Tibial nerve (tissue), 4 donors: ENCODE results near the gene TP53INP2. TPM values are rescaled to one million over a fixed set of nuclear protein-coding genes. Genes with fewer than 3 reads are reported as not detected.

Experiments used
- DNase-seq, 2 donors: peaks; one replicate each; pipeline ENCODE4 v3.0.0-alpha.2; 2019; ENCODE audit warnings: low spot score in 2 of 2
- H3K27ac ChIP-seq, 4 donors: fragments of 200-600 bp; sonication (generic) in 3 of 4; one replicate each; pipeline ENCODE4 v1.5.1; 2017 to 2019; ENCODE audit warnings: mild to moderate bottlenecking in 1 of 4
- H3K27me3 ChIP-seq, 2 donors: fragments of 200-600 bp; sonication (generic) in 1 of 2; one replicate each; pipeline versions ENCODE4 v1.5.1 to v1.6.0; 2017 to 2019
- H3K36me3 ChIP-seq, 3 donors: fragments of 200-600 bp; sonication (generic); one replicate each; pipeline ENCODE4 v1.5.1; 2018 to 2019
- H3K4me1 ChIP-seq, 4 donors: fragments of 200-600 bp; sonication (generic) in 3 of 4; one replicate each; pipeline ENCODE4 v1.5.1; 2017 to 2019
- H3K4me3 ChIP-seq, 4 donors: fragments of 200-600 bp; sonication (generic) in 3 of 4; one replicate each; pipeline ENCODE4 v1.5.1; 2017 to 2019; ENCODE audit warnings: mild to moderate bottlenecking in 1 of 4, moderate library complexity in 1 of 4
- H3K9me3 ChIP-seq, 4 donors: fragments of 200-600 bp; sonication (generic) in 3 of 4; one replicate each; pipeline ENCODE4 v1.5.1; 2017 to 2019
- EP300 ChIP-seq, 2 donors: sonication (generic); formaldehyde crosslinking; IDR thresholded peaks; one replicate each; pipeline ENCODE4 v1.6.1; 2017; ENCODE audit warnings: antibody characterized with exemption in 2 of 2, mild to moderate bottlenecking in 1 of 2
- POLR2A ChIP-seq, 2 donors: fragments of 450-650 bp; IDR thresholded peaks; one replicate each; pipeline ENCODE4 v1.6.1; 2017; ENCODE audit warnings: antibody characterized with exemption in 2 of 2, mild to moderate bottlenecking in 2 of 2, moderate library complexity in 2 of 2
- WGBS, 2 donors: methylation state at CpG; one replicate each; pipeline ENCODE4 v1.1.5; 2018; 5-methylcytosine and 5-hydroxymethylcytosine counted together
- total RNA-seq, 4 donors: library from RNA; depleted of rRNA; stranded (reverse); fragments of >200 nt; gene quantifications; one replicate each; pipeline ENCODE4 v1.1.0, GENCODE V29; 2016
- TF ChIP-seq, protein P1 (sequence below), 5 experiments: fragments of 200-600 bp in 3 of 5; fragments of 450-650 bp in 2 of 5; sonication (generic) in 3 of 5; IDR thresholded peaks; one replicate each; pipeline ENCODE4 v1.5.1; 2016 to 2019; ENCODE audit warnings: antibody characterized with exemption in 5 of 5, mild to moderate bottlenecking in 3 of 5, moderate library complexity in 2 of 5

Gene TP53INP2
- total RNA-seq, 4 donors from 2014 or later = 11.9 to 19.5 (median 18.1) TPM

GRCh38 chr20:34746674-34747073 is 42.5 kb downstream of the TP53INP2 start:
- TF ChIP-seq, protein P1, sequence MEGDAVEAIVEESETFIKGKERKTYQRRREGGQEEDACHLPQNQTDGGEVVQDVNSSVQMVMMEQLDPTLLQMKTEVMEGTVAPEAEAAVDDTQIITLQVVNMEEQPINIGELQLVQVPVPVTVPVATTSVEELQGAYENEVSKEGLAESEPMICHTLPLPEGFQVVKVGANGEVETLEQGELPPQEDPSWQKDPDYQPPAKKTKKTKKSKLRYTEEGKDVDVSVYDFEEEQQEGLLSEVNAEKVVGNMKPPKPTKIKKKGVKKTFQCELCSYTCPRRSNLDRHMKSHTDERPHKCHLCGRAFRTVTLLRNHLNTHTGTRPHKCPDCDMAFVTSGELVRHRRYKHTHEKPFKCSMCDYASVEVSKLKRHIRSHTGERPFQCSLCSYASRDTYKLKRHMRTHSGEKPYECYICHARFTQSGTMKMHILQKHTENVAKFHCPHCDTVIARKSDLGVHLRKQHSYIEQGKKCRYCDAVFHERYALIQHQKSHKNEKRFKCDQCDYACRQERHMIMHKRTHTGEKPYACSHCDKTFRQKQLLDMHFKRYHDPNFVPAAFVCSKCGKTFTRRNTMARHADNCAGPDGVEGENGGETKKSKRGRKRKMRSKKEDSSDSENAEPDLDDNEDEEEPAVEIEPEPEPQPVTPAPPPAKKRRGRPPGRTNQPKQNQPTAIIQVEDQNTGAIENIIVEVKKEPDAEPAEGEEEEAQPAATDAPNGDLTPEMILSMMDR (IDR thresholded peaks at IDR 0.05) = no peak
- TF ChIP-seq EP300 (IDR thresholded peaks at IDR 0.05) (no peak), POLR2A (IDR thresholded peaks at IDR 0.05) (no peak)
- Histone ChIP-seq H3K4me3 (no peak overlapping the region), H3K9me3 (no peaks in the 10 kb centered on the region), H3K27me3 (no peaks in the 10 kb centered on the region), H3K4me1 (no peaks in the 10 kb centered on the region), H3K36me3 (peaks cover 0 to 92% (median 23%) of the 10 kb centered on the region in 3 donors), H3K27ac (no peak overlapping the region)
- DNase-seq = no peak
- 78 to 82% methylated on average over 3 of the region's 3 CpGs for WGBS, 2 donors

- Histone ChIP-seq H3K4me1 (no peaks in the 10 kb centered on the region), H3K27ac (no peak overlapping the region), H3K9me3 (no peaks in the 10 kb centered on the region), H3K36me3 (peaks cover 0 to 92% (median 23%) of the 10 kb centered on the region in 3 donors), H3K4me3 (no peak overlapping the region), H3K27me3 (no peaks in the 10 kb centered on the region)
- TF ChIP-seq, protein P1 (IDR thresholded peaks at IDR 0.05) = no peak
- TF ChIP-seq POLR2A (IDR thresholded peaks at IDR 0.05) (no peak), EP300 (IDR thresholded peaks at IDR 0.05) (no peak)
- DNase-seq = no peak
- WGBS, 2 donors = 83 to 84% methylated on average over 2 of the region's 2 CpGs
These were observed 43.3 kb downstream of the TP53INP2 start for GRCh38 chr20:34747479-34747878.

- DNase-seq = no peak
- Histone ChIP-seq H3K9me3 (no peaks in the 10 kb centered on the region), H3K27me3 (no peaks in the 10 kb centered on the region), H3K4me1 (no peaks in the 10 kb centered on the region), H3K27ac (no peak overlapping the region), H3K4me3 (no peak overlapping the region), H3K36me3 (peaks cover 0 to 92% (median 23%) of the 10 kb centered on the region in 3 donors)
- WGBS, 2 donors = 96 to 98% methylated on average over 2 of the region's 2 CpGs
- TF ChIP-seq EP300 (IDR thresholded peaks at IDR 0.05) (no peak), POLR2A (IDR thresholded peaks at IDR 0.05) (no peak)
- TF ChIP-seq, protein P1 (IDR thresholded peaks at IDR 0.05) = no peak
These were observed 44.6 kb downstream of the TP53INP2 start for GRCh38 chr20:34748709-34749108.

DNA sequence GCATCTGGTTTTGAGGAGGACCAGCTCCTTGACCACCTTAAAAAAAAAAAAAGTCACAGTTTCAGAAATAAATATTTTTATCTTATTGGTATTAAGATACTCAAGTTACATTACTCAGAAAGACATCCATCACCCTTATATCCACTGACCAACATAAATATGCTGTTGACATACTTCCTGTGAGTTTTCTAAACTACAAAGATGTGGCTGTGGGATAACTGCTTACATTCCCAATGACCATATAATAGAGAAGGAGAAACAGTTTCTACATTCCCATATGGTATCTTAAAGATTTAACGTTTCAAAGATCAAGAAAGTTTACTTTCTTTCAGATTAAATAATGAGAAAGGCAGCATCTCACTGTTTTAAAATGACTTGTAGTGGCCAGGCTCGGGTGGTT is 46.3 kb downstream of the TP53INP2 start:
- no peak for DNase-seq
- Histone ChIP-seq H3K27ac (no peak overlapping the region), H3K4me3 (no peak overlapping the region), H3K9me3 (no peaks in the 10 kb centered on the region), H3K36me3 (peaks cover 0 to 94% (median 16%) of the 10 kb centered on the region in 3 donors), H3K4me1 (no peaks in the 10 kb centered on the region), H3K27me3 (no peaks in the 10 kb centered on the region)
- 43% methylated on average over 2 of the region's 2 CpGs for WGBS, 2 donors
- TF ChIP-seq, protein P1 (IDR thresholded peaks at IDR 0.05) = no peak
- no peak for TF ChIP-seq EP300 (IDR thresholded peaks at IDR 0.05)
- no peak for TF ChIP-seq POLR2A (IDR thresholded peaks at IDR 0.05)

DNA sequence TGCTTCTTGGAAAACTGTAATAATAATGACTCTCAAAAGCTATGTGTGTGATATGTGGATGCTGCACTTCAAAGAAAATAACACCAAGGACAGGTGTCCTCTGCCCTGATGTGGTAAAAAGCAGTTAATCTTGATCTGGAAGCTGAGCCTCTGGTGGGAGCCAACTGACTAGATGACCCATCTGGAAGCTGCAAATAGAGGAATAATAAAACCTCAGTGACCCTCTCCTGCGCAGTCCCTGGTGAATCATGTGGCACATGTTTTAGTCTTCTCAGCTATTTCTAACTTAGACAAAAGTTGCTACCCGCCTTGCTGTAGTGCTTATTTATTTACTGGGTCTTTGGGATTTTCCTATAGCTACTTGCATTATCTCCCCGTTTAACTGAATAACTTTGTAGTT is 47.3 kb downstream of the TP53INP2 start:
- TF ChIP-seq EP300 (IDR thresholded peaks at IDR 0.05) = no peak
- TF ChIP-seq, protein P1 (IDR thresholded peaks at IDR 0.05) = no peak
- no peak for TF ChIP-seq POLR2A (IDR thresholded peaks at IDR 0.05)
- 85 to 90% methylated on average over 3 of the region's 3 CpGs for WGBS, 2 donors
- no peaks in the 10 kb centered on the region for H3K27me3 ChIP-seq
- DNase-seq = no peak
- no peaks in the 10 kb centered on the region for H3K9me3 ChIP-seq
- H3K36me3 ChIP-seq = peaks cover 0 to 95% (median 13%) of the 10 kb centered on the region in 3 donors
- H3K27ac ChIP-seq = no peak overlapping the region
- no peak overlapping the region for H3K4me3 ChIP-seq
- no peaks in the 10 kb centered on the region for H3K4me1 ChIP-seq
